Suppressor macrophage treated with lipopolysaccharide for 4 hours (primary cell): Measurements from ENCODE around the gene GRIK3.

Source experiments
- DNase-seq: peaks from one replicate; pipeline ENCODE4 v3.0.0-alpha.2; 2020

Gene GRIK3

DNA sequence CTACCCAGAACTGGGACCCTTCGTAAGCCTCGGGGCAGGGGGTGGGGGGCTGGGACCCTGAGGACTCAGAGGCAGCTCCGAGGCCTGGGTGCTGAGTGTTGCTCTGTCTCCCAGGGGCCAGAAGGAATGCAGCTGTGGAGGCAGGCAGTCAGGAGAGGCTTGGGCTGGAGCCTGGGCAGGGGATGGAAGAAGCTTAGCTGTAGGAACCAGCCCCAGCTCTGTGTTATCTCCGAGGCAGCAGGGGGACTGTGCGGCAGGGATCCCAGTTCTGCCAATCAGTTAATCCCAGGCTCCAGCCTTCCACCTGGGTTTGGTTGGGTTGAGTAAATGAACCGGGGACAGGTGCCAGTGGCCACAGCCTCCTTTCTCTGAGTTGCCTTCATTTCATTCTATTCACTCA is 8.2 kb upstream of the GRIK3 start:
- DNase-seq, result no peak

DNA sequence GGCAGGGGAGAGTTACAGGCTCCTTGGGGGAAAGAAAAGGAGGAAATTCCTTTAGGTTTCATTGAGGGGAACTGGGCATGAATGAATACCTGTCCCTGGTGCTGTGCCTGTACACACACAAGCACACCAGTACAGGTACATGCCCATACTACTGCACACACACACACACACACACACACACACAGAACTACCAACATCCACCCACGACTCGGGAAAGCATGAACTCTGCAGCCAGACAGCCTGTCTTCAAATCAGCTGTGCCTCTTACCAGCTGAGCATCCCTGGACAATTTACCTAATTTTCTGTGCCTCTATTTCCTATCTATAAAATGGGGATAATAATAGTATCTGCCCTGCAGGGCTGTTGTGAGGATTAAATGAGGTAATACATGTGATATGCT is 7.2 kb upstream of the GRIK3 start:
- DNase-seq, result no peak

DNA sequence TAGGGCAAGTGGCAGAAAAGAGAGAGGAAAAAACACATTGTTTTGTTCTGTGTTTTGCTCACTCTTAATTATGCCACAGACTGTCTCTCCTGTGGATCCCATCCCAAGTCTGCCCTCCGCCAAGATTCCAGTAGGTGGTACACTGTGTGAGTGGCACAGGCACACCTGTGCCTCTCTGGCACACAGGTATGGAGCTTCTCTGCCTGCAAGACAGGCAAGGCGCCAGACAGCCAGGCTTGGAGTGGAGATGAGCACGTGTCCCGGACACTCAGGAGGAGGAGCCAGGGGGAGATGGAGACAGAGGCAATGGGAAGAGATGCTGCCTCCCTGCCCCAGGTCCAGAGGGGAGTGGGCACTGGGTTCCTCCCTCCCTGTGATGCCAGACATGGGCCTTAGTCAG is 6.5 kb upstream of the GRIK3 start:
- DNase-seq, result no peak

DNA sequence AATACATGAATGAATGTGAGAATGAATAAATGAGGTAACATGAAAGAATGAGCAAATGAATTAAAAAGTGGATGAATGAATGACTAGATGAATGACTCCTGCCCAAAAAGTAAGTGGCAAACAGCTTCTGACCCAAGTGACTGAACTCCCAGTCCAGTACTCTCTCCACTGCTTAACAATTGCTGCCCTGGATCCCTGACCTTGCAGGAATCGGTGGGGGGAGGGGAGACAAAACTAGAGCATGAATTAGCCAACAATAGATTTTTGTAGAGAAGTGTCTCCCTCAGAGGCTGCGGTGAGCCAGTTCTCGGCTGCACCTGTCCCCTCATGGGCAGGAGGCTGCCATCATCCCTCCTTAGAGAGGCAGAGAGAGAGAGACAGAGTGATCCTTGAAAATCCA is 5.9 kb upstream of the GRIK3 start:
- DNase-seq, result no peak

DNA sequence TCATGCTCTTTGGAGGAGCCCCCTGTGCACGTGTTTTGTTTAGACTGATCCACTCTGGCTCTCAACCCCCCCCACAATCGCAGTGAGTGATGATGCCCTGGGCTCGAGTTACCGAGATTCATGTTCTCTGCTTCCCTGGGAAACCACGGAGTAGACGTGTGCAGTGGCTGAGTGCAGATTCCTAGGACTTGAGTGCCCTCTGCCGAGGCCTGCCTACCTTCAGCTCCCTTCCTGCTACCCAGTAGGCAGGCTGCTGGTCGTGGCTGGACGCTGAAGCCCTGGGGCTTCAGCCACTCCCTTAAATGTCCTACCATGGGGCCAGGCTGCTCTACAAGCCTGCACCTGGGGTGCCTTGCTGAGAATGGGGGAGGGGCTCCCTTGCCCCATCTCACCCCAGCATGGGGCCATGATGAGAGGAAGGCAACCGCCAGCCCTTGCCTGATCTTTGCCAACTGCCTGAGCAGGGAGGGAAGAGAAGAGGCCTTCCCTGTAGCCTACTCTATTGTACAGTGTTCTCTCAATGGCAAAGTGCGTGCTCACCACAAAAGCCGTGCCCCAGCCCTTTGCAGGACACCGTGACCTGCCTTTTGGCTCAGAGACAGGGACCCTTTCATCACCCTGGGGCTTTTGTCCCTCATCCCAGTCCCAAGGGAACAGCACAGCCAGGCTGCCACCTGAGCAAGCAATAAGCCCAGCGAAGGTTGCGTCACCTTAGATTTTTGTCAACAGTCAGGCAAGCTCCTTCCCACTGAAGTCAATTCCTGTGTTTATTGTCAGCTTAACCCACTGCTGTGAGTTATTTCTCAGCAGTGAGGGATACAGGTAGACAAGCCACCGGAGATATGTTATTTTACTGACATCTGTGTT is 4.1 kb upstream of the GRIK3 start:
- no peak for DNase-seq

DNA sequence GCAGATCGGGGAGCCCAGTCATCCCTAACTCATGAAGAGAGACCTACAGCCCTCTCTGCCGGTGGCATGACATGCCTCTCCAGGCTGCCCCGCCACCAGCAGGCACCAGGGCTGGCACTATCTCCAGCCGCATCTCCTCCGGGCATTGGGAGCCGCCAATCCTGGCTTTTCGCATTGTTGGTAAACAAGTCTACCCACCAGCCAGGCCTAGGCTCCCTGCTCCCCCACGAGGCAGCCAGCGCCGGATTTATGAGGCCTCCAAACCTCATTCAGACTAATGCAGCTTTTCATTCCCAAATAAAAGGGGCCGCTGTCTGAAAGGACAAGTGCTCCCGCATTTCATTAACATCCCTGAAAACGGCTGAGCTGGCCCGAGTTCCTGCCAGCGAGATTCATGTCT is 3.4 kb upstream of the GRIK3 start:
- DNase-seq, result no peak

DNA sequence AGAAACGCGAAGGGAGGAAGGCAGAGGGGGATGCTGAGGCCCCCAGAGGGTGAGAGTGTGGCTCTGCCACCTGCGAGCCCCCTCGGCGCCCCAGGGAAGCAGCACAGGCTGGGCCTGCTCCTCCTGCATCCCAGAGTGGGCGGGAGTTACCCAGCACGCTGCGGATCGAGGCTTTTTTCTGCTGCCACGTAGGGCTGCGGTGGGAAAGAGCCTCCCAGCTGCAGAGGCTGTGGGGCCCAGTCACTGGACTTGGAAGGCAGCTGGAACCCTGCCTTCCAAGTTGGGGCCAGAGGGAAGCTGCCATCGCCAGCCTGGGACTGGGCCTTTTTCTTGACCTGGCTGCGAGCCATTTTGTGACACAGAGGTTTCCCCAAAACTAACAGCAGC is 2.3 kb upstream of the GRIK3 start:
- DNase-seq, result no peak

DNA sequence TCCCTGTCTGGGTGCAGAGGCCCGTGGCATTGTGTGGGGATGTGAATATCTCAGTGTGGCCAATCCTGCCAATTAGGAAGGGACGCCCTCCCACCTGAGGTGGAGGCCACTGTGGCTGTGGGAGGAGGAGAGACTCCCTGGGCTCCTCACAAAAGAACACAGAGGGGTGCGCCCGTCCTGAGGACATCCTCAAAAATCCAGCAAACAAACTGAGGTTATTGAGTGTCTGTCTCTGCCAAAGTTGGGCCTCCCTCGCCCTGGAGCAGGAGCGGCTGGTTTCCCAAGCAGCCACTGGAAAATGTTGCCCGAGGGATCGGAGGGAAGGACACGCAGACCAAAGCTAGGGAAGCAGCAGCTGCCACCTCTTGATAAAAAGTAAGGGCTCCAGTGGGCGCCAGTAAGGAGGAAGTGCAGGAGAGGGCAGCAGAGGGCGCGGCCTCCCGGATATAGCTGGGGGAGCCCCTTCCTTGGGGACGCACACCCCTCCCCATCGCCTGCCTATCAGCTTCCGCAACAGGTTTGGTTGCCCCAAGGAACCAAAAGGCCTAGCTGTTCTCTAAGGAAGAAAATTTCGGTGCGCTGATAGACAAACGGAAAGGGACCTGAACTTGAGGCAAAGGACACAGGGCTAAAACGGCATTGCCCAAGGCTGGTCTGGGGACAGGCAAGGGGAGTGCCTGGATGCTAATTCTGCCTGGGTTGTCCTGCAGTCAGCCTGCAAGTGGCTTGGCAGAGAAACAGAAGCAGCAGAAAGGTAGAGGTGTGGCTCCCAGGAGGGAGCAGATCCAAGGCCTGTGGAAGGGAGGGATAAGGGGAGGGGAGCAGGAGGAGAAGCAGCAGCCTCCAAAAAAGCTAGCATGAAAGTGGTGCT is 1.7 kb upstream of the GRIK3 start:
- no peak for DNase-seq

DNA sequence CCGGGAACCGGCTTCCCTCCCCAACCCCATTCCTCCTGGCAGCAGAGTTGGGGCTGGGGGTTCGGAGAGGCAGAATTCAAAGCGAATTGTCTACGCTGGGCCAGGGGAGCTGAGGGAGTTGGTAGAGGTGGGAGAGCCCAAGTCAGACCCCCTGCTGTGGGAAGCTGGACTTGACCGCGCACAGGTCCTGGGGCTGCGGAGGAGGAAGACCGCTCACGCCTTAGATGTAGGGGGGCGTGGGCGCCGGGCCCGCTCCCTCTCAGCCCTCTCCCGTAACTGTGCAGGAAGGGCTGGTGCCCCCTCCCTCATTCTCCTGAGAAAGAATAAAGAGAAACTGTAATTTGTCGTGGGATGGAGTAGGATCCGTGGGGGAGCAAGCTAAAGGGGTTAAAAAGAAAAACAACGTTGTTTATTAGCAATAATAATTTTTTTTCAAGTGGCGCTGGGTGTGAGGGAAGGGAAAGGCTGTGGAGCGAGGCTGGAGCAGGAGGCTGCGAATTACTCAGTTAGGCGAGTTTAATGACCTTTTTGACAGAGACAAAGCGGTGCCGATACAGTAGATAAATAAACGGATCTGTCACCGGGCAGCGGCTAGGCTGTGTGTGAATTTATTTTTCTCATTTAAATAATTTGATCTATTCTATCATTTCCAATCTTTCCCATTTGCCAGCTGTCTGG is 838 bp upstream of the GRIK3 start:
- DNase-seq, result no peak

DNA sequence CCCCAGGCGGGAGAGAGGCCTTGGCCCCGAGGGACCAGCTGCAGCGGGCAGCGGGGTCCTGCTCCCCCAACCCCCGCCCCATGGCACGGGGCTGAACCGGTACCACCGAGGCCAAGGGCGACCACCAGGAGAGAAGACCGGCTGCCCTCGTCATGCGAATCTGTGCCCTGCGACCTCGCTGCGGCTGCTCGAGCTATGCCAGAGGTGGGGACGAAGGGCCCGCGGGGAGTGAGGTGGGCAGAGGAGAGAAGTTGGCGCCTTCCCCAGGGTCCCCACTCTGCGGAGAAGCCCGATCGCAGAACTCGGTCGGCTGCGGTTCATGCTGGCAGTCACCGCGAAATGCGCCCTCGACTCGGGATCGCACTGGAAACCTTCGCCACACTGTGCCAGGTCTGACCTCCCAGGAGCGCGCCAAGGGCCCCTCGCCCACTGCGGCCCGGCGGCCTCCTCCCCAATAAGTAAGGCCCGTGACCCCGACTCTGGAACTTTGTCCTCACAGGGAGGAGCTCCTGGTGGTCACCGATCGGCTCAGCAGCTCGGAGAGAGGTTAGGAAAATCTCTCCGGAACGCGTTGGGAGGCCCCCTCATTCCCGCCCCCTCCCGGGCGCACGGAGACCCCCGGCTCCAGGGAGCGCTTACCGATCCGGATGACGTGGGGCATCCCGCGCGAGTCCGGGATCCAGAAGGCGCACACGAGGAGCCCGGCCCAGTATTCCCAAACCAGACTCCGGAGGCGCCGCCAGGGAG is 787 bp downstream of the GRIK3 start:
- DNase-seq, result no peak

DNA sequence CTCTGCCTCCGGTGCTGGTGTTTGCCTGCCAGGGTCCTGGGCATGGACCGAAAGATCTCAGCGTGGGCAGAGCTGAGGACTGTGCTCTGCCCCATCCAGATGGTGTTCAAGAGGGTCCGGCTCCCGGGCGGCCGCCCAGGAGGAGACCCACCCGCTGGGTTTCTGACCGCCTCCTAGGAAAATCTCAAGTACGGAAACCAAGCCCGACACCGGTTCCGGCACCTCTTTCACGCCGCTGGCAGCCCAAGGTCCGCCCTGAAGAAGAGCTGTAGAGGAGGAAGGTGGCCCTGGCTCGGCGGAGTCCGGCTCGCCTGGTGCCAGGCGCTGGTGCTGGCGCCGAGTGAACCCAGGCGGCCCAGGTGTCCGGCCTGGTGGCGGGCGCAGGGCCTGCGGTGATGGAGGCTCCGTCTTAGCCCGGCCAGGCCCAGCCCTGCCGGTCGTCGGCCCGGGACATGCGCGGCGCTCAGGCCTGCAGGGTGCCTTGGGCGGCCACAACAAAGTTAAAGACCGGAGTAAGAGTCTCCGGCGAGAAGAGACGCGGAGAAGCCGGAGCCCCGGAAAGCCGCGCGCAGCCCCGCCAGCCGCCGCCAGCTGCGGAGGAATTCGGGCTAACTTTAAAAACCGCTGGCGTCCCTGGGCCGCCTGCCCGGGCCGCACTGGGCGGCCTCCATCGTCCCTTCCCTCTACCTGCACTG is 1.5 kb downstream of the GRIK3 start:
- DNase-seq, result no peak

DNA sequence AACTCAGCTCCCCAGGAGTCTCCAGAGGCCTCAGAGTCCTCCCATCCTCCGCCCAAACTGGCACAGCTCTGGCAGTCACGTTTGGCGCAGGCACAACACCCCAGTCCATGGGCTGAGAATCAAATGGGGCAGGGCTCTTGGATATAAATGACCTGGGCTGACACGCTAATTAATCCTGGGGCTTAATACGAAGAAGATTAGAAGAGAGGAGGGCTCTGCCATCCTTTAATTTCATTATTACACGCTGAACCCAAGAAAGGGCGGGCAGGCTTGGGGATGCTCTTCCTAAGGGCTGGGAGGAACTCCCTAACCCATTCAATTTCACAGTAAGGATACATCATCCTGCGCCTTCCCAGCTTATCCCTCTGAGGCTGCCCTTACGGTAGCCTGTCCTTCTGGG is 2.4 kb downstream of the GRIK3 start:
- no peak for DNase-seq

DNA sequence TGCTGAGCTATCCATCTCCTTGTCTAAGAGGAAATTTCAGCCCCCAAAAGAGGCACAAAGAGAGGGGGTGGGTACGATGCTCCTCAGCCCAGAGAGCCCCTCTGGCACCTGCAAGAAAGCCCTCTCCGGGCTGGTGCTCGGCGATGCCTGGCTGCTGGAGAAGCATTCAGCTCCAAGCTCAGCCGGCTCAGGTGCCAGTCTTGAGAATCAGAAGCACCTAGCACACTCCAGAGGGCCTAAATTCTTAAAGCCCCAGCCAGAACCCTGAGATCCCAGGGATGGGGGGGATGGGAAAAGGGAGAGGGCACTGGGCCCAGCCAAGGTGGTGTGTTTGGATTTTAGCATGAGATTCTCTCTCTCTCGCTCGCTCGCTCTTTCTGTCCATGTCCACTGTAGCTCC is 2.9 kb downstream of the GRIK3 start:
- no peak for DNase-seq

DNA sequence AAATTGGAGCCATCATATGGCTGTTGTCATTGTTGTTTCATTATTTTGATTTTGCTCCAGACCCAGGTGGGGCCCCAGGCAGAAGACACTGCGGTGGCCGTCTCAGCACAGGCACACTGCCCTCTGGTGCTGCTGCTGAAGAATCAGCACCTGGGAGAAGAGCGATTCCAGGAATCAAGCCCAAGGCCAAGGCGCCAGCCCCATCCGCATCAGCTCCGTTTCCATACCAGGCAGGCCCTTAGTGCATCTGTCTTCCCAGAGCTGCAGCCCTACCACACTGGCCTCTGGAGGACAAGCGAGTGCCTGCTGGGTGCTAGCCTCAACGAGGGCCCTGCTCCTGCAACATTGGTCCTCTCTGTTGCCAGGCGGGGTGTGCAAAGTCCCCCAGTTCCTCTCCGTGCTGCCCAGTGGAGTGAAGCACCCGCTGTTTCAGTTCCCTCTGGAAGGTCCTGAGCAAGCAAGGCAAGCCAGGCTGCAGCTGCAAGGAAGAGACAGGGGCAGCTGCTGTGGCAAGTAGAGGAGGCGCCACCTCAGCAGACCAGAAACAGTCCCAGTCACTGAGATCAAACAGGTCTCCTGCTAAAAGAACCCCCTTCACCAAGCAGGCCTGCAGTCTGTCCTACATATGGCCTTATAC is 5.2 kb downstream of the GRIK3 start:
- DNase-seq, result no peak

DNA sequence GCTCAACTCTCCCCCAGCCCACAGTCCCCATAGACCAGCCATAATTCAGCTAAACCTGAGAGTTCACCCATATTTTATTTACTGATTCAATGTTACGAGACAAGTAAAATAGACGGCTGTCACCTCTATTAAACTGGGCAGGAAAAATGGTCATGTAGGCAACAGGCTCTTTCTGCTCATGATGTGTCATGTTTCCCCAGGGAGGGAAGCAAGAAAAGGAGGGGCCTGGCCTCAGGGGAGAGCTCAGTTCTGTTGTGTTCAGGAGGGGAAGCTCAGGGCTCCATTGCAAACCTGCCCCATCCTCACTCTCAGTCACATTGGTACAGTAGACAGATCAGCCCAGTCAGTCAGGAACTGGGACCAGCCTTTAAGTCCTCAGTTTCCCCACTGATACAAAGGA is 12.8 kb downstream of the GRIK3 start:
- no peak for DNase-seq

DNA sequence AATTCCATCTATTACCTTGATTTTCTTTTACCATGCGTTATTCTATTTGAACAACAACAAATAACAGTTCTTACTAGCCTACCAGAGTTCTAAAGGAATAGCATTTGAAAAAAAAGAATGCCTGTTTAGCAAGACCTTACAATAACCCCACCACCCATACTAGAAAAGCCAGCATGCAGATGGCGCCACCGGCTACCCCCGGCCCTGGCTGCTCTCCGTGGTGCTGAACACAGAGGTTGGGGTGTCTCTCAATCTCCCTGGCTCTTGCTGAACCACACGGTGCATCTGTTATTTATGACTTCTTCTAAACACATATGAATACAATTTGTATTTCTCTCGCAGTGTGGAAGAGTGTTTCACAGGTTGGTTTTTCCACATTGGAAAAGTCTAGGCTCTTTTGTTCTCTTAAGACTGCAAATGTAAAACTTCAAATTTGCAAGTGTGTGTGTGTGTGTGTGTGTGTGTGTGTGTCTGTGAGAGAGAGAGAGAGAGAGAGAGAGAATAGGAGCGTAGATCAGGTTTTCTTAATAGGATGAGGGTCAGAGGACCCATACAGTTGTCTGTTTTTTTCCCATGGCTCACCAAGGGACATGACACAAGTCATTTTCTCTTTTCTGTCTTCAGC is 13.6 kb downstream of the GRIK3 start:
- DNase-seq, result no peak

DNA sequence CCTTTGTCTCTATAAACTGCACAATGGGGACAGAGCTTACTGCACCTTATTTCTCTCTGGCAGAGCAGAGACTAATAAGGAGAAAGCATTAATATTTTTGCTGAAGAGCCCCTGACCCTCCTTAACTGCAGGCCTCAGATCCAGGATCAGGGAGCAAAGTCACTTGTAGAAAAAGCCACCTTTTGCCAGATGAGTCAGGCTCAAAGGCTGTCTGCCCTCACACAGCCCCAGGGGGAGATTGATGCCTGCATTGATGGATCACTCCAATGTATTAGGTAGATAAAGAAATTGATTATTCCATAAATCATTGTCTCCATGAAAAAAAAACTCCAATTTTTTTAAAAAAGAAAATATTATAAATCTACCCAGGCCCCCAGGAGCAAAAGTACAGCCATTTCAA is 15.8 kb downstream of the GRIK3 start:
- no peak for DNase-seq

DNA sequence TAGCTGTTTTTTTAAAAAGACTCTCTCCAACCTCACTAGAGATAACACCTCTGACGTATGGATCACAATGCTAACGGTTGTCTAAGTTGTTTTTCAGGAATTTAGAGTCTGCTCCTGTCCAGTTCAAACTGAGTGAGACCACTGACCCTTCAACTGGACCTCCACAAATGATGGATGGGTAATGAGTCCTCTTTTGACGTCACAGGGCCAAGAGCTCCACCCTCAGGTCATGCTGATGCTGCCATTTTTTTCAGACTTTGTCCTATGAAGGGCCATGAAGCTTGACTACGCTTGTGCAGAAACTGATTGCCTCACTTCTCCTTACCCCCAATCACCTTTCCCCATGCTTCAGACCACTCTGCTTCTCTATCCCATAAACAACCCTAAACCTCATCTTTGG is 16.6 kb downstream of the GRIK3 start:
- no peak for DNase-seq

DNA sequence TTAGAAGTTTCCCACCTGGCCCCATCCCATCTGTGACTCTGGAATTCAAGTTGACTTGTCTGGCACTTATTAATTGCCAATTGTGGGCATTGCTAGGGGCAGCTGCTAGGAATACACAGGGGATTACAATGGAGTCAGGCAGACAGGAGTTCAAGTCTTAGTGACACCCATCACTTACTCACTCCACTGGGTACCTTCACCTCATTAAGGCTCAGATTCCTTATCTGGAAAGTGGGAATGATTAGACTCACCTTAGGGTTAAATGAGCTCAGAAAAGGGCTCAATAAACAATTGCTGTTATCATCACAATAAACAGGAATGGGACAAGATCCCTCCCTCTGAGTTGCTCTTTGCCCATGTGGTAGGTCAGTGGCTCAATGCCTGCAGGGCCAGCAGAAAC is 18.2 kb downstream of the GRIK3 start:
- no peak for DNase-seq

DNA sequence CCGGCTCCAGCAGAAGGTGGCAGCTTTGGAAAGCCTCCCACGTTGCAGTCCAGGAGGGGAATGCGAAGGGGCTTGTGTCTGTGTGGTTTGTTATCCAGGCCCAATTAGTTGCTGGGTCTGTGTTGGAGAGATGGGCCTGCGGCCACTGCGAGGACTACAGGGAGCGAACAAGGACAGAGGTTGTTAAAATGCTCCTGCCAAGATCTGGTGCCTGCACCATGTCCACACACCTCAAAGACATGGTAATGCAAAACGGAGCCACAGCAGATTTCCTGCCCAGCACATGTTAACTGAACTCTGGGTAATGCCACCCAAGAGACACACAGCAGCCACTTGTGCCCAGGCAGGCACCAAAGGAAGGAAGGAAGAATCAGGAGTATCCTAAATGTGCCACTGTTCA is 18.6 kb downstream of the GRIK3 start:
- no peak for DNase-seq

DNA sequence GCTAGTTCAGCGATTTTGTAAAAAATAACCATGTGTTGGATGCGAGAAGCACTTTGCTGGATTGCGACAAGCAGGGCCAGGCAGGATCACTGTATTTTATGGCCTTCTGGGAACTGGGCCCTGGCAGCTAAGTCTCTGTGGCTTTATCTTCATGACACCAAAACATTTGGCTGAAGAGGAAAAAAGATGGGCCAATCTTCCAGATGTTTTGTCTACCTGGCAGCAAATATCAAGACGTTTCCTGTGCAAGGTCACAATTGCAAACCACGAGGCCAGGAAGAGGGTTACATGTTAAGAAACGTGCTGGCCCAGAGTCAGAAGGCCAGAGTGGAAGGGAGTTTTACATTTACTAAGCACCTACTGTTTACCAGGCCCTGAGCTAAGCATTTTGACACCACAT is 22.1 kb downstream of the GRIK3 start:
- no peak for DNase-seq
